IMR-90 (cell line): Measurements from ENCODE around the gene GPAM. TPM values are rescaled to one million over a fixed set of nuclear protein-coding genes. Genes with fewer than 3 reads are reported as not detected.

Experiments used
- ATAC-seq: fragments of 200-7000 bp; cut with Tn5 transposase; 2 replicates; pipeline ENCODE4 v1.9.1; 2020; ENCODE audit warnings: low read depth, mild to moderate bottlenecking, moderate library complexity
- BruUV-seq: library from RNA; stranded (reverse); fragments of 400-500 nt; replicated peaks from 2 replicates; lab custom pipeline; 2021; lab: Mats Ljungman, UMichigan
- CTCF ChIA-PET: fragments of 300-600 bp; formaldehyde crosslinking; extraction: SDS; loops from one replicate; lab custom pipeline; 2021; ENCODE audit warnings: antibody characterized with exemption; lab: Yijun Ruan, JAX
- POLR2A ChIA-PET: fragments of 300-600 bp; sonication (Branson Sonifier 250); formaldehyde crosslinking; loops from one replicate; lab custom pipeline; 2022; ENCODE audit warnings: antibody characterized with exemption; ENCODE audit not compliant: unreplicated experiment; lab: Charles Lee
- DNase-seq: peaks from one replicate; pipeline ENCODE4 v3.0.0; 2013
- H2AFZ ChIP-seq: replicated peaks from 2 replicates; pipeline ENCODE3; 2013; ENCODE audit warnings: low read length, mild to moderate bottlenecking; ENCODE audit not compliant: poor library complexity
- H2AK5ac ChIP-seq: 2 replicates; pipeline ENCODE4 v1.6.1; 2013; ENCODE audit warnings: low read depth, low read length, inconsistent platforms
- H2AK9ac ChIP-seq: replicated peaks from 2 replicates; pipeline ENCODE3; 2013; ENCODE audit warnings: mild to moderate bottlenecking, low read depth, low read length, moderate library complexity; ENCODE audit not compliant: poor library complexity
- H2BK120ac ChIP-seq: 2 replicates; pipeline ENCODE4 v1.6.1; 2013; ENCODE audit warnings: low read depth, low read length, inconsistent platforms
- H2BK15ac ChIP-seq: 3 replicates; pipeline ENCODE4 v1.6.1; 2013; ENCODE audit warnings: low read depth, low read length, inconsistent platforms
- H2BK20ac ChIP-seq: 2 replicates; pipeline ENCODE4 v1.6.1; 2013; ENCODE audit warnings: low read depth, mild to moderate bottlenecking, inconsistent platforms, low read length, moderate library complexity
- H2BK5ac ChIP-seq: 2 replicates; pipeline ENCODE4 v1.6.1; 2013; ENCODE audit warnings: mild to moderate bottlenecking, low read depth, low read length, inconsistent platforms; ENCODE audit not compliant: poor library complexity, severe bottlenecking
- H3K14ac ChIP-seq: replicated peaks from 2 replicates; pipeline ENCODE4 v1.6.1; 2013; ENCODE audit warnings: low read depth, low read length, inconsistent platforms
- H3K18ac ChIP-seq: 2 replicates; pipeline ENCODE4 v1.6.1; 2013; ENCODE audit warnings: low read depth, low read length, control low read depth
- H3K23ac ChIP-seq: 2 replicates; pipeline ENCODE4 v1.6.1; 2013; ENCODE audit warnings: low read depth, low read length, inconsistent platforms
- H3K27ac ChIP-seq: 2 replicates; pipeline ENCODE4 v1.5.1; 2013; ENCODE audit warnings: mild to moderate bottlenecking, control low read depth, low read length; ENCODE audit not compliant: insufficient read depth
- H3K27me3 ChIP-seq: 2 replicates; pipeline ENCODE4 v1.6.1; 2013; ENCODE audit warnings: low read length; ENCODE audit not compliant: control insufficient read depth, insufficient read depth
- H3K36me3 ChIP-seq: 2 replicates; pipeline ENCODE4 v1.6.1; 2013; ENCODE audit warnings: low read length, mixed read lengths; ENCODE audit not compliant: control insufficient read depth, insufficient read depth
- H3K4ac ChIP-seq: 2 replicates; pipeline ENCODE4 v1.6.1; 2013; ENCODE audit warnings: low read depth, low read length, inconsistent platforms
- H3K4me1 ChIP-seq: 2 replicates; pipeline ENCODE4 v1.6.1; 2013; ENCODE audit warnings: low read length, mixed read lengths; ENCODE audit not compliant: control insufficient read depth, insufficient read depth
- H3K4me2 ChIP-seq: 2 replicates; pipeline ENCODE4 v1.6.1; 2013; ENCODE audit warnings: low read depth, mild to moderate bottlenecking, control low read depth, low read length, moderate library complexity
- H3K4me3 ChIP-seq: 2 replicates; pipeline ENCODE4 v1.5.1; 2013; ENCODE audit warnings: low read depth, mild to moderate bottlenecking, control low read depth, low read length, moderate library complexity; ENCODE audit not compliant: insufficient read depth
- H3K56ac ChIP-seq: 2 replicates; pipeline ENCODE4 v1.6.1; 2013; ENCODE audit warnings: low read length, inconsistent platforms; ENCODE audit not compliant: insufficient read depth; ENCODE audit errors: extremely low read depth
- H3K79me1 ChIP-seq, 2 experiments: 2 replicates each; pipeline ENCODE4 v1.6.1; 2013; ENCODE audit warnings: low read length in 2 of 2, inconsistent platforms in 1 of 2, low read depth in 1 of 2
- H3K9ac ChIP-seq: 2 replicates; pipeline ENCODE4 v1.6.1; 2013; ENCODE audit warnings: low read depth, low read length, control low read depth
- H3K9me1 ChIP-seq: 2 replicates; pipeline ENCODE4 v1.6.1; 2013; ENCODE audit warnings: low read length, inconsistent platforms; ENCODE audit not compliant: insufficient read depth
- H3K9me3 ChIP-seq: 2 replicates; pipeline ENCODE4 v1.6.1; 2013; ENCODE audit warnings: low read length; ENCODE audit not compliant: control insufficient read depth, insufficient read depth
- H4K20me1 ChIP-seq: 2 replicates; pipeline ENCODE4 v1.6.1; 2013; ENCODE audit warnings: low read length, inconsistent platforms; ENCODE audit not compliant: insufficient read depth
- H4K5ac ChIP-seq: 2 replicates; pipeline ENCODE4 v1.6.1; 2013; ENCODE audit warnings: mild to moderate bottlenecking, low read depth, low read length, control low read depth
- H4K8ac ChIP-seq, 2 experiments: 2 replicates each; pipeline ENCODE4 v1.6.1; 2013; ENCODE audit warnings: low read depth in 2 of 2, low read length in 2 of 2, control low read depth in 1 of 2, inconsistent platforms in 1 of 2
- H4K91ac ChIP-seq: 2 replicates; pipeline ENCODE4 v1.6.1; 2013; ENCODE audit warnings: low read depth, low read length, inconsistent platforms; ENCODE audit not compliant: insufficient read depth
- BHLHE40 ChIP-seq: fragments of 150-350 bp; IDR thresholded peaks from 2 replicates; pipeline ENCODE4 v1.6.1; 2016; ENCODE audit warnings: mild to moderate bottlenecking, low read depth, low read length
- CEBPB ChIP-seq: IDR thresholded peaks from 2 replicates; pipeline ENCODE4 v1.6.1; 2012; ENCODE audit warnings: low read depth, low read length, improper control_type of control experiment
- FOS ChIP-seq: fragments of 150-350 bp; IDR thresholded peaks from 2 replicates; pipeline ENCODE4 v1.6.1; 2016; ENCODE audit warnings: low read depth, low read length
- MAFK ChIP-seq: IDR thresholded peaks from 2 replicates; pipeline ENCODE4 v1.6.1; 2012; ENCODE audit warnings: low read depth, low read length, improper control_type of control experiment
- MAZ ChIP-seq: IDR thresholded peaks from 2 replicates; pipeline ENCODE4 v1.6.1; 2012; ENCODE audit warnings: low read depth, mild to moderate bottlenecking, low read length, improper control_type of control experiment, moderate library complexity, borderline replicate concordance
- MXI1 ChIP-seq: IDR thresholded peaks from 2 replicates; pipeline ENCODE4 v1.6.1; 2012; ENCODE audit warnings: low read depth, mild to moderate bottlenecking, low read length, moderate library complexity, borderline replicate concordance
- NFE2L2 ChIP-seq: fragments of 150-350 bp; IDR thresholded peaks from 2 replicates; pipeline ENCODE4 v1.6.1; 2016; ENCODE audit warnings: low read depth, mild to moderate bottlenecking, low read length
- POLR2A ChIP-seq: IDR thresholded peaks from 2 replicates; pipeline ENCODE4 v1.6.1; 2012; ENCODE audit warnings: mild to moderate bottlenecking, low read depth, low read length
- RAD21 ChIP-seq: IDR thresholded peaks from 2 replicates; pipeline ENCODE4 v1.6.1; 2012; ENCODE audit warnings: low read length, improper control_type of control experiment
- RCOR1 ChIP-seq: IDR thresholded peaks from 2 replicates; pipeline ENCODE4 v1.6.1; 2012; ENCODE audit warnings: mild to moderate bottlenecking, low read length, improper control_type of control experiment; ENCODE audit not compliant: insufficient replicate concordance
- RFX5 ChIP-seq: IDR thresholded peaks from 2 replicates; pipeline ENCODE4 v1.8.0; 2012; ENCODE audit warnings: low read depth, mild to moderate bottlenecking, low read length, moderate library complexity
- SMC3 ChIP-seq: fragments of 150-350 bp; IDR thresholded peaks from 2 replicates; pipeline ENCODE4 v1.6.1; 2016; ENCODE audit warnings: low read depth, mild to moderate bottlenecking, antibody characterized with exemption, low read length, moderate library complexity
- WGBS, 2 experiments: methylation state at CpG; one replicate each; pipeline versions ENCODE4 v1.1.5 to v1.1.7; 2013; ENCODE audit warnings: missing lambda C conversion rate in 2 of 2; ENCODE audit not compliant: insufficient read length in 1 of 2; ENCODE audit errors: extremely low coverage in 2 of 2; 5-methylcytosine and 5-hydroxymethylcytosine counted together
- dilution Hi-C: fragments of 300-500 bp; cut with HindIII; formaldehyde crosslinking; loops from one replicate; pipeline ENCODE4 v1.14.3; 2018; ENCODE audit warnings: low sequenced_read_pairs; ENCODE audit not compliant: unreplicated experiment
- in situ Hi-C: fragments of 300-500 bp; cut with MboI; formaldehyde crosslinking; loops from 3 replicates; pipeline ENCODE4 v1.14.3; 2019; ENCODE audit warnings: low sequenced_read_pairs, inconsistent platforms, mixed read lengths
- intact Hi-C: fragments of 100-400 bp; cut with micrococcal nuclease; formaldehyde crosslinking; loops from 2 replicates; pipeline ENCODE4 v1.10.0; 2022
- polyA plus RNA-seq, 3 experiments: library from polyadenylated mRNA; depleted of rRNA; stranded (reverse); fragments of >200 nt; gene quantifications; 2 replicates each; pipeline ENCODE4 v1.2.3, GENCODE V29; 2012; ENCODE audit warnings: low replicate concordance in 1 of 3
- total RNA-seq: library from RNA; depleted of rRNA; stranded (reverse); fragments of >200 nt; gene quantifications from 2 replicates; pipeline ENCODE4 v1.2.3, GENCODE V29; 2012
- TF ChIP-seq, protein P1 (sequence below): fragments of 150-350 bp; IDR thresholded peaks from 2 replicates; pipeline ENCODE4 v1.6.1; 2017; ENCODE audit warnings: mild to moderate bottlenecking, antibody characterized with exemption, low read length, low read depth
- TF ChIP-seq, protein P2 (sequence below): conservative IDR thresholded peaks from 2 replicates; pipeline ENCODE4 v1.5.1; 2012; ENCODE audit warnings: mild to moderate bottlenecking, low read depth, low read length, improper control_type of control experiment

GPAM gene
- total and polyA plus RNA-seq, 2 of the 4 experiments (the other 2 are of a cell fraction), result 3.5 to 11.5 TPM

DNA sequence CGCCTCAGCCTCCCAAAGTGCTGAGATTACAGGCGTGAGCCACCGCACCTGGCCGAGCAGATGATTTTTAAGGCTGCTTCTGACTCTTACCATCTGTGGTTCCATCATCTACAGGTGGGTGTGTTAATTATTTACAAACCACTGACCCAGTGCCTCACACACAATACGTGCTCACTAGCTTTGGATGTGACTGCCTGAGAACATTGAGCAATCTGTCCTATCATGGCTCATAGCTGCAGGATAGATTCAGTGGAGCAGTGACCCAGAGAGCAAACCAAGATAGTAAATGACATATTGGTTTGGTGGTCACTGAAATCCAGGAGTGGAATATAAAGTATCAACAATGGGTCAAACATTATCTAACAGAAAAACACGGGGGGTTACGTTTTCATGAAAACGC is 24.1 kb downstream of the GPAM start:
- Histone ChIP-seq H2BK5ac (no peak overlapping the region), H3K4me3 (no peak overlapping the region), H3K56ac (no peak overlapping the region), H3K9me1 (no peaks in the 10 kb centered on the region), H3K18ac (no peak overlapping the region), H3K27ac (no peak overlapping the region), H3K14ac (no peak overlapping the region), H2BK15ac (no peak overlapping the region), H3K23ac (no peak overlapping the region), H4K91ac (no peak overlapping the region), H4K8ac (no peak overlapping the region), H4K5ac (no peak overlapping the region), H3K27me3 (no peaks in the 10 kb centered on the region), H2BK120ac (no peak overlapping the region), H3K4ac (no peak overlapping the region), H4K20me1 (no peaks in the 10 kb centered on the region), H3K36me3 (peaks cover 31% of the 10 kb centered on the region), H2AFZ (no peak overlapping the region), H3K9ac (no peak overlapping the region), H2AK9ac (no peak overlapping the region), H3K4me1 (no peaks in the 10 kb centered on the region), H3K4me2 (no peak overlapping the region), H2BK20ac (no peak overlapping the region), H2AK5ac (no peak overlapping the region), H3K79me1 (no peaks in the 10 kb centered on the region), H3K9me3 (no peaks in the 10 kb centered on the region)
- intact Hi-C loops (no loop called here), dilution Hi-C loops (no loop called here), in situ Hi-C loops (no loop called here)
- no TSS peak for BruUV-seq
- WGBS, 2 experiments, result no CpG with 5 or more reads among the region's 8 CpGs
- TF ChIP-seq, protein P1, sequence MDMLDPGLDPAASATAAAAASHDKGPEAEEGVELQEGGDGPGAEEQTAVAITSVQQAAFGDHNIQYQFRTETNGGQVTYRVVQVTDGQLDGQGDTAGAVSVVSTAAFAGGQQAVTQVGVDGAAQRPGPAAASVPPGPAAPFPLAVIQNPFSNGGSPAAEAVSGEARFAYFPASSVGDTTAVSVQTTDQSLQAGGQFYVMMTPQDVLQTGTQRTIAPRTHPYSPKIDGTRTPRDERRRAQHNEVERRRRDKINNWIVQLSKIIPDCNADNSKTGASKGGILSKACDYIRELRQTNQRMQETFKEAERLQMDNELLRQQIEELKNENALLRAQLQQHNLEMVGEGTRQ, result no peak
- TF ChIP-seq CEBPB, result no peak
- no peak for TF ChIP-seq BHLHE40
- TF ChIP-seq, protein P2, sequence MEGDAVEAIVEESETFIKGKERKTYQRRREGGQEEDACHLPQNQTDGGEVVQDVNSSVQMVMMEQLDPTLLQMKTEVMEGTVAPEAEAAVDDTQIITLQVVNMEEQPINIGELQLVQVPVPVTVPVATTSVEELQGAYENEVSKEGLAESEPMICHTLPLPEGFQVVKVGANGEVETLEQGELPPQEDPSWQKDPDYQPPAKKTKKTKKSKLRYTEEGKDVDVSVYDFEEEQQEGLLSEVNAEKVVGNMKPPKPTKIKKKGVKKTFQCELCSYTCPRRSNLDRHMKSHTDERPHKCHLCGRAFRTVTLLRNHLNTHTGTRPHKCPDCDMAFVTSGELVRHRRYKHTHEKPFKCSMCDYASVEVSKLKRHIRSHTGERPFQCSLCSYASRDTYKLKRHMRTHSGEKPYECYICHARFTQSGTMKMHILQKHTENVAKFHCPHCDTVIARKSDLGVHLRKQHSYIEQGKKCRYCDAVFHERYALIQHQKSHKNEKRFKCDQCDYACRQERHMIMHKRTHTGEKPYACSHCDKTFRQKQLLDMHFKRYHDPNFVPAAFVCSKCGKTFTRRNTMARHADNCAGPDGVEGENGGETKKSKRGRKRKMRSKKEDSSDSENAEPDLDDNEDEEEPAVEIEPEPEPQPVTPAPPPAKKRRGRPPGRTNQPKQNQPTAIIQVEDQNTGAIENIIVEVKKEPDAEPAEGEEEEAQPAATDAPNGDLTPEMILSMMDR, result no peak
- no peak for TF ChIP-seq MAZ
- TF ChIP-seq NFE2L2, result no peak
- TF ChIP-seq SMC3, result no peak
- TF ChIP-seq POLR2A, result no peak
- no peak for TF ChIP-seq MAFK
- TF ChIP-seq RFX5, result no peak
- no peak for TF ChIP-seq FOS
- no peak for TF ChIP-seq MXI1
- TF ChIP-seq RAD21, result no peak
- TF ChIP-seq RCOR1, result no peak
- ChIA-PET CTCF (no interaction called here), POLR2A (no interaction called here)
- no peak for ATAC-seq
- DNase-seq, result no peak
